Calu3 (cell line): ENCODE data around the gene SNX11. TPM values are rescaled to one million over a fixed set of nuclear protein-coding genes. Genes with fewer than 3 reads are reported as not detected.

Experiments used
- BruUV-seq: library from RNA; stranded (reverse); fragments of 400-500 nt; replicated peaks from 2 replicates; lab custom pipeline; 2021; lab: Mats Ljungman, UMichigan
- CTCF ChIA-PET: fragments of 300-600 bp; sonication (Branson Sonifier 250); formaldehyde crosslinking; loops from one replicate; lab custom pipeline; 2022; ENCODE audit warnings: antibody characterized with exemption; lab: Charles Lee
- DNase-seq: peaks from one replicate; pipeline ENCODE4 v3.0.0; 2022
- H3K27ac Mint-ChIP-seq: one replicate; pipeline ENCODE4 v1.8.0; 2022; ENCODE audit warnings: mixed read lengths; ENCODE audit not compliant: unreplicated experiment
- H3K27me3 Mint-ChIP-seq: one replicate; pipeline ENCODE4 v1.8.0; 2022; ENCODE audit warnings: mixed read lengths; ENCODE audit not compliant: unreplicated experiment
- H3K36me3 Mint-ChIP-seq: one replicate; pipeline ENCODE4 v1.8.0; 2022; ENCODE audit warnings: mild to moderate bottlenecking, moderate library complexity, mixed read lengths; ENCODE audit not compliant: insufficient read depth, unreplicated experiment
- H3K4me1 Mint-ChIP-seq: one replicate; pipeline ENCODE4 v1.8.0; 2022; ENCODE audit warnings: mild to moderate bottlenecking, low read depth, mixed read lengths; ENCODE audit not compliant: unreplicated experiment
- H3K4me3 Mint-ChIP-seq: one replicate; pipeline ENCODE4 v1.8.0; 2022; ENCODE audit warnings: mild to moderate bottlenecking, low read depth, moderate library complexity, mixed read lengths; ENCODE audit not compliant: unreplicated experiment
- H3K9me3 Mint-ChIP-seq: one replicate; pipeline ENCODE4 v1.8.0; 2022; ENCODE audit warnings: low read depth, mixed read lengths; ENCODE audit not compliant: unreplicated experiment
- CTCF ChIP-seq: fragments of 200-600 bp; IDR thresholded peaks from one replicate; pipeline ENCODE4 v1.8.0; 2022; ENCODE audit warnings: antibody characterized with exemption; ENCODE audit not compliant: unreplicated experiment
- intact Hi-C: fragments of 100-400 bp; cut with micrococcal nuclease; formaldehyde crosslinking; loops from one replicate; pipeline ENCODE4 v1.10.0; 2022; ENCODE audit not compliant: unreplicated experiment
- total RNA-seq: library from RNA; stranded (reverse); gene quantifications from 2 replicates; pipeline ENCODE4 v1.2.3, GENCODE V29; 2022

SNX11 gene
- total RNA-seq, 1 experiment from 2014 or later, result 29.4 TPM

- TF ChIP-seq CTCF, result no peak
- Mint-ChIP-seq H3K9me3 (no peaks in the 10 kb centered on the region), H3K4me1 (peaks cover 24% of the 10 kb centered on the region), H3K27ac (no peak overlapping the region), H3K36me3 (peaks cover 39% of the 10 kb centered on the region), H3K4me3 (no peak overlapping the region), H3K27me3 (no peaks in the 10 kb centered on the region)
- no TSS peak for BruUV-seq
- CTCF ChIA-PET, result interaction anchor here (0.7 kb wide), 1 partner anchor 52 kb away, joined by 5 read pairs; no protein-coding TSS in a partner anchor
- intact Hi-C loops, result no loop called here
- DNase-seq, result no peak
Observed at GRCh38 chr17:48111937-48112241, 4.3 kb downstream of the SNX11 start.

DNA sequence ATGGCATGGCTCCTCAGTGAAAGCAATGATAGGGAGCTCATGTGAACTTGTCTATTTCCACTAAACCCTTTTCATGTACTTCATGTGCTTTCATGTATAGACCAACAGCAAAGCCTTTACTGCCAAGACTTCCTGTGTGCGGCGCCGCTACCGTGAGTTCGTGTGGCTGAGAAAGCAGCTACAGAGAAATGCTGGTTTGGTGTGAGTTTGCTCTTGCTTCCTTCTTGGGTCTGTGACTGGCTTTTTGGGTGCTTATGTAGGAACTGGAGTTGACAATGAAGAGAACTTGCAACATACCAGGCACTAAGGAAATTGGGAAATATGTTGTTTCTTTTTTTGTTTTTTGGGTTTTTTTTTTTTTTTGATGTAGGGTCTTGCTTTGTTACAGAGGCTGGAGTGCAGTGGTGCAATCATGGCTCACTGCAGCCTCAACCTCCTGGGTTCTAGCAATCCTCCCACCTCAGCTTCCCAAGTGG, 5.7 kb downstream of the SNX11 start:
- Mint-ChIP-seq H3K4me1 (peaks cover 22% of the 10 kb centered on the region), H3K9me3 (no peaks in the 10 kb centered on the region), H3K36me3 (peaks cover 39% of the 10 kb centered on the region), H3K27me3 (no peaks in the 10 kb centered on the region), H3K27ac (no peak overlapping the region), H3K4me3 (no peak overlapping the region)
- no peak for DNase-seq
- no peak for TF ChIP-seq CTCF
- intact Hi-C loops, result no loop called here
- CTCF ChIA-PET, result interaction anchor here (0.6 to 1.2 kb wide), 3 partner anchors 18 to 205 kb away, joined by 4 to 5 read pairs (median 4); no protein-coding TSS in a partner anchor
- BruUV-seq, result no TSS peak

DNA sequence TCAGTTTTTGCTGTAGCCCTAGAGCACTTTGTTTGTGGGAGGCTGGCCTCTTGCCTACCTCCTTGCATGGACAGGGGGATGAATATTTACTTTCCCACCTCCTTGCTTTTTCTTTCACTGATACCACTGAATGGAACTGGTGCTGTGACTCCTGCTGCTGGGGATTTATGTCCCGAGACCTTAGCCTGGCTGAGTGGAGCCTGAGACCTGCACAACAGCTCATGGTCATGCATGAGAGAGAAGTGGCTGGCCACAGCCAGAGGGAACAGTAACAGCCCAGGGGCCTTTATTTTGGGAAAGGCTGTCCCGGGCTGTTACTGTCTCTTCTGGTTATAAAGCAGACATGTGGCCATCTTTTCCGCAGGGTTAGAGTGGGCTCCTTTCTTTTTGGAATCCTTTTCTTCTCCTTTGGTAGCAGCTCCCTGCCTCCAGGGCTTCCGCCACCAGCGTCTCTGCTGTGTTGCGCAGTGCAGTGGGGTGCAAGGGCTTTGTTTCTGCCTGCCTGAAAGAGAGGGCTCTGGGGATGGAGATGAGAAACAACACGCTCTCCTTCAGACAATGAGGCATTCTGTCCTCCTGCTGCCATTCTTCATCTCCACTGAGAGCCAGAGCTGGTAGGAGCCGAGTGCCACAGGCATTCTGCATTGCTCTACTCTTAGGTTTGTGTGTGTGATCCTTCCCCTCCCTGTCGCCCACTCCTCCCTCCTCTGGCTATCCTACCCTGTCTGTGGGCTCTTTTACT, 14.5 kb downstream of the SNX11 start:
- DNase-seq, result no peak
- Mint-ChIP-seq H3K27ac (no peak overlapping the region), H3K4me3 (no peak overlapping the region), H3K9me3 (no peaks in the 10 kb centered on the region), H3K36me3 (peaks cover 49% of the 10 kb centered on the region), H3K4me1 (peaks cover 10% of the 10 kb centered on the region), H3K27me3 (no peaks in the 10 kb centered on the region)
- no TSS peak for BruUV-seq
- TF ChIP-seq CTCF, result no peak
- intact Hi-C loops, result no loop called here
- CTCF ChIA-PET, result no interaction called here

DNA sequence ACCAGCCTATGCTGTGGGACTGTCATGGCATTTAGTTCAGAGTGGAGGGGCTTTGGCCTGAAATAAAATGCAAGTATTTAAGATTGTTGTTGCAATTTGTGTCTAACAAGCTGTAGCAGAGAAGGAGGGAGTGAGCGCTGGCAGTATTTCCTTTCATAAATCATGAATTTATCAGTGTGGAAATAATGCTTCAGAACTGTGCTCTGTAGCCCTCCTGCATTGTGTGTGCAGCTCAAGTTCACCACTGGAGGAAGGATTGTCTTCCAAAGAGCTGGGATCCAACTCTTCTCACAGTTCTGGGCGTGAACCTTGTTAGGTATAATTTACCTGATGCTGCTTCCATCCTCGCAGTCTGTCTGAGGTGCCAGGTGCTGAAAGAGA, 15.1 kb downstream of the SNX11 start:
- intact Hi-C loops, result no loop called here
- no peak for TF ChIP-seq CTCF
- Mint-ChIP-seq H3K9me3 (no peaks in the 10 kb centered on the region), H3K27ac (no peak overlapping the region), H3K36me3 (peaks cover 47% of the 10 kb centered on the region), H3K4me1 (peaks cover 15% of the 10 kb centered on the region), H3K4me3 (no peak overlapping the region), H3K27me3 (no peaks in the 10 kb centered on the region)
- CTCF ChIA-PET, result no interaction called here
- BruUV-seq, result no TSS peak
- DNase-seq, result no peak
